Spleen (tissue), 11 donors: ENCODE results near the gene PARD3. TPM values are rescaled to one million over a fixed set of nuclear protein-coding genes. Genes with fewer than 3 reads are reported as not detected.

Experiments
- DNase-seq: peaks from one replicate; pipeline ENCODE4 v3.0.0-alpha.2; 2020
- H3K27ac ChIP-seq, 8 donors: fragments of 200-600 bp; sonication (generic) in 7 of 8; 1 replicate in 4 of 8; 2 replicates in 4 of 8; pipeline versions ENCODE4 v1.5.0 to v1.8.0; 2016 to 2021; ENCODE audit warnings: inconsistent platforms in 4 of 8, mild to moderate bottlenecking in 4 of 8, moderate library complexity in 1 of 8
- H3K27me3 ChIP-seq, 7 donors: fragments of 200-600 bp; sonication (generic) in 6 of 7; replicated peaks in 1 of 7; 1 replicate in 4 of 7; 2 replicates in 3 of 7; pipeline versions ENCODE4 v1.5.0 to v1.8.0; 2016 to 2021; ENCODE audit warnings: inconsistent platforms in 3 of 7, mild to moderate bottlenecking in 1 of 7
- H3K36me3 ChIP-seq, 6 donors: fragments of 200-600 bp; sonication (generic) in 5 of 6; 1 replicate in 4 of 6; 2 replicates in 2 of 6; pipeline versions ENCODE4 v1.5.0 to v1.8.0; 2016 to 2021; ENCODE audit warnings: inconsistent platforms in 2 of 6
- H3K4me1 ChIP-seq, 6 donors: fragments of 200-600 bp; sonication (generic) in 5 of 6; 1 replicate in 3 of 6; 2 replicates in 3 of 6; pipeline versions ENCODE4 v1.5.0 to v1.8.0; 2016 to 2021; ENCODE audit warnings: inconsistent platforms in 3 of 6
- H3K4me3 ChIP-seq, 8 donors: fragments of 200-600 bp; sonication (generic) in 7 of 8; 1 replicate in 4 of 8; 2 replicates in 4 of 8; pipeline versions ENCODE4 v1.5.0 to v1.8.0; 2016 to 2021; ENCODE audit warnings: inconsistent platforms in 4 of 8, mild to moderate bottlenecking in 4 of 8, moderate library complexity in 2 of 8
- H3K9me3 ChIP-seq, 8 donors: fragments of 200-600 bp; sonication (generic) in 7 of 8; 1 replicate in 4 of 8; 2 replicates in 4 of 8; pipeline versions ENCODE4 v1.5.0 to v1.8.0; 2016 to 2021; ENCODE audit warnings: inconsistent platforms in 4 of 8
- CTCF ChIP-seq, 11 experiments: fragments of 200-600 bp in 7 of 11; fragments of 450-650 bp in 4 of 11; sonication (generic) in 4 of 11; IDR thresholded peaks in 8 of 11; conservative IDR thresholded peaks in 3 of 11; 1 replicate in 7 of 11; 2 replicates in 4 of 11; pipeline versions ENCODE4 v1.4.0 to v1.8.0; 2016 to 2021; ENCODE audit warnings: antibody characterized with exemption in 11 of 11, inconsistent platforms in 4 of 11, mild to moderate bottlenecking in 1 of 11
- POLR2A ChIP-seq, 3 donors: fragments of 450-650 bp; IDR thresholded peaks; one replicate each; pipeline ENCODE4 v1.5.1; 2017; ENCODE audit warnings: antibody characterized with exemption in 3 of 3, mild to moderate bottlenecking in 1 of 3
- POLR2AphosphoS5 ChIP-seq, 3 donors: sonication (generic); formaldehyde crosslinking; IDR thresholded peaks; one replicate each; pipeline ENCODE4 v1.5.1; 2017; ENCODE audit warnings: antibody characterized with exemption in 3 of 3
- WGBS, 5 donors: extraction: QIAGEN DNeasy Blood & Tissue Kit in 3 of 5; methylation state at CpG; one replicate each; pipeline versions ENCODE4 v1.1.5 to v1.1.7; 2013 to 2018; 5-methylcytosine and 5-hydroxymethylcytosine counted together
- intact Hi-C: fragments of 100-400 bp; cut with DNase I; formaldehyde crosslinking; loops from one replicate; pipeline ENCODE4 v1.15.0; 2023; ENCODE audit warnings: low total_unique reads
- polyA plus RNA-seq, 3 donors: library from polyadenylated mRNA; stranded (reverse); fragments of 200-250 nt; gene quantifications; one replicate each; pipeline ENCODE4 v1.2.1, GENCODE V29; 2013
- total RNA-seq, 7 donors: library from RNA; depleted of rRNA in 3 of 7; stranded (reverse); fragments of >200 nt in 3 of 7; fragmentation: NEBNext Ultra II Directional in 4 of 7; extraction: Animal tissue kit (Norgen Biotek cat#: 25700) in 4 of 7; gene quantifications; one replicate each; pipeline versions ENCODE4 v1.1.0 to v1.2.1, GENCODE V29; 2016 to 2021
- donor health status: healthy with polysubstance abuse.
- donor health status: DM: no; HTN: no; CAD: no; lungs with moderate emphysema.
- donor health status: DM: no; HTN: no; CAD: no.
- donor health status: Bipolar disorder and iron deficiency.
- donor health status: healthy.
- donor health status: DM: no; HTN: no; CAD: no.
- donor health status: DM: yes; HTN: yes; CAD: no.

The PARD3 gene
- total and polyA plus RNA-seq, 10 donors, result 2.8 to 18.9 (median 10.8) TPM

GRCh38 chr10:34180749-34181148, 634.3 kb downstream of the PARD3 start:
- Histone ChIP-seq H3K27me3 (no peaks in the 10 kb centered on the region), H3K36me3 (no peaks in the 10 kb centered on the region), H3K27ac (no peak overlapping the region), H3K9me3 (no peaks in the 10 kb centered on the region), H3K4me1 (peaks cover 0 to 11% (median 0%) of the 10 kb centered on the region in 6 donors), H3K4me3 (no peak overlapping the region)
- WGBS, 5 donors, result 78 to 94% (median 88%) methylated on average over 2 of the region's 2 CpGs
- intact Hi-C loops, result no loop called here
- DNase-seq, result no peak
- TF ChIP-seq POLR2AphosphoS5 (IDR thresholded peaks at IDR 0.05) (no peak), POLR2A (IDR thresholded peaks at IDR 0.05) (no peak), CTCF (IDR thresholded peaks at IDR 0.05 in 8 of 11, conservative IDR thresholded peaks at IDR 0.05 in 3 of 11) (no peak)

DNA sequence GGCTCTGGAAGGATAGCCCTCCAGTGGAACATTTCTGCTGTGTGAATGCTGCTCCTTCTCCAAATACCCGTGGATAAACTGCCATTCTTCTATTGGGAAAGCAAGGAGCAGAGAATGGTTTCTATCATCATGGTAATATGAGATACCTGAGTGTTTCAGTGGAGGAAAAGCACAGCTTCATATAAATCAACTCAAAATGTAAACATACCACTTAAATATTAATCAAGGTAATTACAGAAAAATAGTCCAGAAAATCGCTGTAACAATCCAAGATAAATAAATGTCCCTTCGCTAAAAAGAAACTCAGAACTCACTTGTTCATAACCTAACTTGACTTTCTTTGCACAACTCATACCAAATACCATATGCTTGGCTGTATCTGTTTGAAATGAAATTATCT, 635.8 kb downstream of the PARD3 start:
- H3K27ac ChIP-seq, result no peak overlapping the region
- WGBS, 5 donors, result 85 to 95% (median 88%) methylated on average over 3 of the region's 3 CpGs
- no peaks in the 10 kb centered on the region for H3K9me3 ChIP-seq
- intact Hi-C loops, result no loop called here
- DNase-seq, result no peak
- H3K4me3 ChIP-seq, result no peak overlapping the region
- H3K27me3 ChIP-seq, result no peaks in the 10 kb centered on the region
- no peaks in the 10 kb centered on the region for H3K36me3 ChIP-seq
- peaks cover 0 to 8% (median 0%) of the 10 kb centered on the region in 6 donors for H3K4me1 ChIP-seq
- no peak for TF ChIP-seq POLR2AphosphoS5 (IDR thresholded peaks at IDR 0.05)
- TF ChIP-seq CTCF (IDR thresholded peaks at IDR 0.05 in 8 of 11, conservative IDR thresholded peaks at IDR 0.05 in 3 of 11), result no peak
- TF ChIP-seq POLR2A (IDR thresholded peaks at IDR 0.05), result no peak

DNA sequence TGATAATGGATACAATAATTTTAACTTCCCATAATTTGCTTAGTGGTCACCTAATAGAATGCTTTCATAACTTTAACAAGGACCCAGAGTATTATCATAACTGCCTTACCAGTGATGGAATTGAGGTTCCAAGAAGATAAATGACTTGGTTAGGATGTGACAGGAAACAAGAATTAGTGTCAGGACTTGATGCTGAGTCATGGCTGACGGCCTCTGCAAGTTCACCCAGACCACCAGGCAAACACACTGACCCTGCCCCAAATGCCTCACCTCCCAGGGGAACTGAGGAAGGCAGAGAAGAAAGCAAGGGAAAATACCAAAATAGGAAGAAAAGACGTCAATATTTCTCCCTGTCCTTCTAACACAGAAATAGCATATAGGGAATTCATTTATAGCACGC, 636.3 kb downstream of the PARD3 start:
- no peak for TF ChIP-seq POLR2AphosphoS5 (IDR thresholded peaks at IDR 0.05)
- TF ChIP-seq POLR2A (IDR thresholded peaks at IDR 0.05), result no peak
- no peak for TF ChIP-seq CTCF (IDR thresholded peaks at IDR 0.05 in 8 of 11, conservative IDR thresholded peaks at IDR 0.05 in 3 of 11)
- 61 to 75% (median 67%) methylated on average over 3 of the region's 3 CpGs for WGBS, 5 donors
- Histone ChIP-seq H3K27ac (no peak overlapping the region), H3K4me3 (no peak overlapping the region), H3K36me3 (no peaks in the 10 kb centered on the region), H3K4me1 (peaks cover 0 to 8% (median 0%) of the 10 kb centered on the region in 6 donors), H3K27me3 (no peaks in the 10 kb centered on the region), H3K9me3 (no peaks in the 10 kb centered on the region)
- DNase-seq, result no peak
- intact Hi-C loops, result no loop called here

DNA sequence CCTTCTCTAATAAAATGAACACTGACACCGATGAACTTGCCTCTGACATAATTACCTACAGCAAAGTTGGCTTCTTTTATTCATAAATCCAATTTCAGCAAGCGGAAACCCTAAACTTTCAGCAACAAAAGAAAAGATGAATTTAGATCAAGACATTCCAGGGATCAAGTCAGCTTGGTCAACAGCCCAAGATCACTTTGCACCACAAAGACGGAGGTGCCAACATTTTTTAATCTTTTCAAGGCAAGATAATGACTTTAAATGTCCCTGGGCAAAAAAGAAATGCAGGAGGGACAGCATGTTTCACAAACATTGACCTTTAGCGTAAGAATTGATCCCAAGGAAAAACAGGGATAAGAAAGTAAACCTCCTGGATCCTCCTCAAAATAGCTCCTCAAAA, 636.9 kb downstream of the PARD3 start:
- WGBS, 5 donors, result 84 to 96% (median 89%) methylated on average over 4 of the region's 4 CpGs
- Histone ChIP-seq H3K36me3 (no peaks in the 10 kb centered on the region), H3K27me3 (no peaks in the 10 kb centered on the region), H3K4me3 (no peak overlapping the region), H3K4me1 (peaks cover 0 to 8% (median 0%) of the 10 kb centered on the region in 6 donors), H3K27ac (no peak overlapping the region), H3K9me3 (no peaks in the 10 kb centered on the region)
- intact Hi-C loops, result no loop called here
- TF ChIP-seq POLR2A (IDR thresholded peaks at IDR 0.05) (no peak), POLR2AphosphoS5 (IDR thresholded peaks at IDR 0.05) (no peak), CTCF (IDR thresholded peaks at IDR 0.05 in 8 of 11, conservative IDR thresholded peaks at IDR 0.05 in 3 of 11) (no peak)
- DNase-seq, result no peak
